Measurements from ENCODE around the gene EHD1. TPM values are rescaled to one million over a fixed set of nuclear protein-coding genes. Genes with fewer than 3 reads are reported as not detected.

The EHD1 gene
- total and polyA plus RNA-seq, 9 of the 15 experiments (the other 6 are each of a cell fraction or from before 2014, with no cell fraction given) = 0.46 to 65.0 (median 16.4) TPM

DNA sequence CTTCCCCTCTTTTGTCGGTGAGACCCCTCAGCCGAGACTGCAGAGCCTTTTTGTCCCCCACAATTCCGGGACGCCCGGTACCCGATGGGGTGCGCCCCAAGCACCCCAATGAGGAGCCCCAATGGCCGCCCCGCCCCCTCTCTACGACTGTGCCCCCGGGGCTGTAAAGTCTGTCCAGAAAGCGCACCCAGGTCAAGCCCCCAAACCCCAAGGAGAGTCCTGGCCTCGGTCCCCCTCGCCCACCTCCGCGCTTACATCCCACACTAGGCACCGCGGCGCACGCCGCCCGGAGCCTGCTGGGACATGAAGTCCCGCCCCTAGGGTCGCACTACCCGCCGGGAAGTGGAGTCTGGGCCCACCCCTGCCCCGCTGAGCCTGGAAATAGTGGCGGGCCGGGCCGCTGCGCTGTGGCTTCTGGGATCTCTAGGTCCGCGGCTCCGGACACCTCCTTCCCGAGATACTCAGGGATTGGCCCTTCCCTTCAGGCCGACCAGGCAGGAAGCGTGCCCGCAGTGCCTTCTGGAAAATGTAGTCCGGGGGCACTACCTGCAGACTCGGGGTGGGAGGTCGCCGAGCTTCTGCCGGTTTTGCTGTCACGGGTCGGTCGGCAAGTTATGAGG, 68.0 kb downstream of the EHD1 start, which contains the start of gene MEN1 (continued):
- no peak for TF ChIP-seq EHMT2 (IDR thresholded peaks at IDR 0.05)
- no peak for TF ChIP-seq CSDE1 (IDR thresholded peaks at IDR 0.05)
- TF ChIP-seq ZFX (CRISPR knock-in tag; IDR thresholded peaks at IDR 0.05) = peak; percentile 97
- peak; percentile 76 for TF ChIP-seq EGR1 (conservative IDR thresholded peaks at IDR 0.05)
- TF ChIP-seq GTF2F1 (IDR thresholded peaks at IDR 0.05; ENCODE audit: low read depth, low read length) = no peak
- TF ChIP-seq HNRNPH1 (optimal IDR thresholded peaks at IDR 0.05; ENCODE audit: low read depth, low read length) = no peak
- peak; percentile 84 for TF ChIP-seq ETV5 (CRISPR knock-in tag; IDR thresholded peaks at IDR 0.05; ENCODE audit: low read depth)
- TF ChIP-seq ZNF445 (CRISPR knock-in tag; IDR thresholded peaks at IDR 0.05; ENCODE audit: low read depth) = no peak
- peak; percentile 90 for TF ChIP-seq HCFC1 (IDR thresholded peaks at IDR 0.05; ENCODE audit: low read depth, low read length)
- TF ChIP-seq NR3C1 (CRISPR knock-in tag; IDR thresholded peaks at IDR 0.05) = no peak
- TF ChIP-seq ZNF134 (CRISPR knock-in tag; conservative IDR thresholded peaks at IDR 0.05) = no peak
- TF ChIP-seq HDAC8 (tag; IDR thresholded peaks at IDR 0.05) = no peak
- no peak for TF ChIP-seq CBFA2T3 (IDR thresholded peaks at IDR 0.05)
- no peak for TF ChIP-seq POLR3A (IDR thresholded peaks at IDR 0.05; ENCODE audit: borderline replicate concordance, extremely low read depth, insufficient read depth, insufficient read length)
- TF ChIP-seq SRSF1 (IDR thresholded peaks at IDR 0.05; ENCODE audit: low read depth, low read length) = no peak
- TF ChIP-seq BACH1 (tag; IDR thresholded peaks at IDR 0.05) = no peak
- no peak for TF ChIP-seq ZKSCAN1 (IDR thresholded peaks at IDR 0.05; ENCODE audit: low read depth, low read length)
- TF ChIP-seq ZNF217 (CRISPR knock-in tag; IDR thresholded peaks at IDR 0.05) = no peak
- TF ChIP-seq ZNF41 (CRISPR knock-in tag; conservative IDR thresholded peaks at IDR 0.05) = no peak
- no peak for TF ChIP-seq RBM22 (IDR thresholded peaks at IDR 0.05; ENCODE audit: low read depth, low read length, poor library complexity, severe bottlenecking)
- no peak for TF ChIP-seq ARNT (IDR thresholded peaks at IDR 0.05)
- TF ChIP-seq, protein P1, sequence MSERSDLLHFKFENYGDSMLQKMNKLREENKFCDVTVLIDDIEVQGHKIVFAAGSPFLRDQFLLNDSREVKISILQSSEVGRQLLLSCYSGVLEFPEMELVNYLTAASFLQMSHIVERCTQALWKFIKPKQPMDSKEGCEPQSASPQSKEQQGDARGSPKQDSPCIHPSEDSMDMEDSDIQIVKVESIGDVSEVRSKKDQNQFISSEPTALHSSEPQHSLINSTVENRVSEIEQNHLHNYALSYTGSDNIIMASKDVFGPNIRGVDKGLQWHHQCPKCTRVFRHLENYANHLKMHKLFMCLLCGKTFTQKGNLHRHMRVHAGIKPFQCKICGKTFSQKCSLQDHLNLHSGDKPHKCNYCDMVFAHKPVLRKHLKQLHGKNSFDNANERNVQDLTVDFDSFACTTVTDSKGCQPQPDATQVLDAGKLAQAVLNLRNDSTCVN (CRISPR knock-in tag; IDR thresholded peaks at IDR 0.05) = no peak
- peak in 1 of 2 experiments; percentile 47; a peak in 1 of 4 replicates for TF ChIP-seq RCOR1 (IDR thresholded peaks at IDR 0.05; ENCODE audit: borderline replicate concordance in 1 of 2, low read depth in 2 of 2, low read length in 2 of 2)
- TF ChIP-seq RAD21 (CRISPR knock-in tag; conservative IDR thresholded peaks at IDR 0.05 in 1 of 2, IDR thresholded peaks at IDR 0.05 in 1 of 2) = no peak
- TF ChIP-seq, protein P2, sequence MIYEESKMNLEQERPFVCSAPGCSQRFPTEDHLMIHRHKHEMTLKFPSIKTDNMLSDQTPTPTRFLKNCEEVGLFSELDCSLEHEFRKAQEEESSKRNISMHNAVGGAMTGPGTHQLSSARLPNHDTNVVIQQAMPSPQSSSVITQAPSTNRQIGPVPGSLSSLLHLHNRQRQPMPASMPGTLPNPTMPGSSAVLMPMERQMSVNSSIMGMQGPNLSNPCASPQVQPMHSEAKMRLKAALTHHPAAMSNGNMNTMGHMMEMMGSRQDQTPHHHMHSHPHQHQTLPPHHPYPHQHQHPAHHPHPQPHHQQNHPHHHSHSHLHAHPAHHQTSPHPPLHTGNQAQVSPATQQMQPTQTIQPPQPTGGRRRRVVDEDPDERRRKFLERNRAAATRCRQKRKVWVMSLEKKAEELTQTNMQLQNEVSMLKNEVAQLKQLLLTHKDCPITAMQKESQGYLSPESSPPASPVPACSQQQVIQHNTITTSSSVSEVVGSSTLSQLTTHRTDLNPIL (CRISPR knock-in tag; IDR thresholded peaks at IDR 0.05) = no peak
- TF ChIP-seq CREBBP (IDR thresholded peaks at IDR 0.05; ENCODE audit: low read depth, low read length) = no peak

Measured in K562 (cell line).